CD14-positive monocyte (primary cell): Measurements from ENCODE around the gene C20orf144. TPM values are rescaled to one million over a fixed set of nuclear protein-coding genes. Genes with fewer than 3 reads are reported as not detected.
A peak's percentile ranks its signal among the peaks of the same experiment; 100 is the strongest.

ENCODE experiments used
- DNase-seq, 3 donors: peaks; one replicate each; pipeline ENCODE4 v3.0.0-alpha.2; 2011 to 2022
- H2AFZ ChIP-seq: 2 replicates; pipeline ENCODE4 v1.6.0; 2012; ENCODE audit warnings: mild to moderate bottlenecking, low read depth, low read length, inconsistent platforms; ENCODE audit not compliant: insufficient read depth, poor library complexity, severe bottlenecking
- H3K27ac ChIP-seq, 2 donors: 1 replicate in 1 of 2; 2 replicates in 1 of 2; pipeline ENCODE4 v1.5.1; 2012 to 2013; ENCODE audit warnings: low read length in 2 of 2, control low read depth in 1 of 2, inconsistent platforms in 1 of 2, low read depth in 1 of 2, mild to moderate bottlenecking in 1 of 2
- H3K27me3 ChIP-seq, 2 donors: one replicate each; pipeline versions ENCODE4 v1.6.0 to v1.6.1; 2011 to 2013; ENCODE audit warnings: low read length in 2 of 2; ENCODE audit not compliant: control insufficient read depth in 2 of 2, insufficient read depth in 2 of 2
- H3K36me3 ChIP-seq, 2 donors: replicated peaks in 1 of 2; 1 replicate in 1 of 2; 2 replicates in 1 of 2; pipeline versions ENCODE4 v1.5.1 to v1.6.1; 2012 to 2013; ENCODE audit warnings: low read length in 2 of 2, control low read depth in 1 of 2, inconsistent platforms in 1 of 2, mild to moderate bottlenecking in 1 of 2; ENCODE audit not compliant: insufficient read depth in 2 of 2, control insufficient read depth in 1 of 2
- H3K4me1 ChIP-seq, 2 donors: 1 replicate in 1 of 2; 2 replicates in 1 of 2; pipeline versions ENCODE4 v1.5.1 to v1.6.1; 2012 to 2013; ENCODE audit warnings: low read length in 2 of 2, control low read depth in 1 of 2, inconsistent platforms in 1 of 2, mild to moderate bottlenecking in 1 of 2, moderate library complexity in 1 of 2; ENCODE audit not compliant: insufficient read depth in 2 of 2, control insufficient read depth in 1 of 2
- H3K4me2 ChIP-seq: replicated peaks from 2 replicates; pipeline ENCODE3; 2012; ENCODE audit warnings: low read length, moderate library complexity, mild to moderate bottlenecking; ENCODE audit not compliant: poor library complexity, severe bottlenecking; ENCODE audit errors: extremely low read depth
- H3K4me3 ChIP-seq, 3 experiments: fragments of 200-600 bp in 1 of 3; sonication (generic) in 1 of 3; replicated peaks in 1 of 3; 1 replicate in 2 of 3; 2 replicates in 1 of 3; pipeline ENCODE4 v1.5.1; 2011 to 2013; ENCODE audit warnings: low read length in 3 of 3, mild to moderate bottlenecking in 3 of 3, control low read depth in 2 of 3, low read depth in 2 of 3, inconsistent platforms in 1 of 3, moderate library complexity in 1 of 3
- H3K79me2 ChIP-seq: 2 replicates; pipeline ENCODE4 v1.6.0; 2012; ENCODE audit warnings: mild to moderate bottlenecking, control low read depth, inconsistent platforms, low read length, moderate library complexity; ENCODE audit not compliant: insufficient read depth
- H3K9ac ChIP-seq: 2 replicates; pipeline ENCODE4 v1.6.0; 2017; ENCODE audit warnings: low read length, mild to moderate bottlenecking; ENCODE audit not compliant: insufficient read depth, poor library complexity, severe bottlenecking
- H3K9me3 ChIP-seq, 2 donors: replicated peaks in 1 of 2; 1 replicate in 1 of 2; 2 replicates in 1 of 2; pipeline versions ENCODE4 v1.5.1 to v1.6.1; 2012 to 2013; ENCODE audit warnings: low read length in 2 of 2, control low read depth in 1 of 2; ENCODE audit not compliant: control insufficient read depth in 1 of 2, insufficient read depth in 1 of 2
- H4K20me1 ChIP-seq: 2 replicates; pipeline ENCODE4 v1.6.0; 2012; ENCODE audit warnings: mild to moderate bottlenecking, low read length, control low read depth, moderate library complexity; ENCODE audit not compliant: insufficient read depth
- H3K27ac Mint-ChIP-seq, 7 donors: one replicate each; pipeline ENCODE4 v1.8.0; 2020; ENCODE audit warnings: mild to moderate bottlenecking in 7 of 7, mixed read lengths in 7 of 7, moderate library complexity in 6 of 7, inconsistent platforms in 2 of 7
- H3K27me3 Mint-ChIP-seq, 3 donors: one replicate each; pipeline ENCODE4 v1.8.0; 2021 to 2022; ENCODE audit warnings: low read depth in 3 of 3, mild to moderate bottlenecking in 3 of 3, mixed read lengths in 3 of 3, moderate library complexity in 3 of 3, inconsistent platforms in 1 of 3
- H3K36me3 Mint-ChIP-seq, 2 donors: one replicate each; pipeline ENCODE4 v1.8.0; 2020; ENCODE audit warnings: mixed read lengths in 2 of 2, inconsistent platforms in 1 of 2, mild to moderate bottlenecking in 1 of 2
- H3K4me1 Mint-ChIP-seq: one replicate; pipeline ENCODE4 v1.8.0; 2020; ENCODE audit warnings: mild to moderate bottlenecking, mixed read lengths
- H3K4me3 Mint-ChIP-seq, 2 donors: one replicate each; pipeline ENCODE4 v1.8.0; 2020; ENCODE audit warnings: mild to moderate bottlenecking in 2 of 2, mixed read lengths in 2 of 2, moderate library complexity in 1 of 2
- H3K9me3 Mint-ChIP-seq, 7 donors: one replicate each; pipeline ENCODE4 v1.8.0; 2020 to 2022; ENCODE audit warnings: mixed read lengths in 7 of 7, mild to moderate bottlenecking in 6 of 7, moderate library complexity in 6 of 7, inconsistent platforms in 2 of 7
- CTCF ChIP-seq: fragments of 200-600 bp; IDR thresholded peaks from one replicate; pipeline ENCODE4 v1.8.0; 2022; ENCODE audit warnings: antibody characterized with exemption, mild to moderate bottlenecking
- WGBS: methylation state at CpG from one replicate; pipeline ENCODE4 v1.1.5; 2013; ENCODE audit warnings: missing lambda C conversion rate; ENCODE audit not compliant: insufficient coverage; 5-methylcytosine and 5-hydroxymethylcytosine counted together
- intact Hi-C, 2 donors: fragments of 100-400 bp; cut with micrococcal nuclease; formaldehyde crosslinking; loops; one replicate each; pipeline versions ENCODE4 v1.15.0 to v1.15.1; 2023
- polyA plus RNA-seq, 3 donors: library from polyadenylated mRNA; depleted of rRNA in 1 of 3; unstranded in 2 of 3; stranded (reverse) in 1 of 3; fragments of 300-500 nt in 2 of 3; fragments of >200 nt in 1 of 3; fragmentation: Illumina TruSeq in 2 of 3; gene quantifications; 1 replicate in 2 of 3; 2 replicates in 1 of 3; pipeline ENCODE4 v1.2.3, GENCODE V29; 2012 to 2021

C20orf144 gene
- polyA plus RNA-seq, 3 donors, result 0.13 TPM; not detected in 2

GRCh38 chr20:33681288-33681687 lies 19.2 kb downstream of the C20orf144 start:
- H3K27me3 ChIP-seq, result no peaks in the 10 kb centered on the region
- H3K79me2 ChIP-seq, result peaks cover 50% of the 10 kb centered on the region
- intact Hi-C loops, result loop anchor here in 1 of 2 donors (10.0 kb wide), 1 partner anchor 54 kb away; the partner anchor contains the start of gene ZNF341
- WGBS, result 93% methylated on average over 5 of the region's 5 CpGs
- no peak for DNase-seq
- no peak overlapping the region for H2AFZ ChIP-seq
- H3K27ac Mint-ChIP-seq, result peak overlapping the region in 3 of 7 donors; percentile 35 to 56 (median 51)
- H3K4me2 ChIP-seq, result no peak overlapping the region
- no peak for TF ChIP-seq CTCF
- no peak overlapping the region for H3K4me3 Mint-ChIP-seq
- H3K36me3 Mint-ChIP-seq, result peaks cover 6 to 20% of the 10 kb centered on the region in 2 donors
- H3K4me1 Mint-ChIP-seq, result peaks cover 17% of the 10 kb centered on the region
- no peaks in the 10 kb centered on the region for H4K20me1 ChIP-seq
- H3K27me3 Mint-ChIP-seq, result peaks cover 0 to 2% (median 0%) of the 10 kb centered on the region in 3 donors
- no peak overlapping the region for H3K27ac ChIP-seq
- H3K36me3 ChIP-seq, result no peaks in the 10 kb centered on the region
- H3K9me3 ChIP-seq, result no peaks in the 10 kb centered on the region
- H3K4me1 ChIP-seq, result peaks cover 12 to 19% of the 10 kb centered on the region in 2 donors
- H3K9ac ChIP-seq, result no peak overlapping the region
- no peak overlapping the region for H3K4me3 ChIP-seq
- no peaks in the 10 kb centered on the region for H3K9me3 Mint-ChIP-seq

- H3K27me3 ChIP-seq, result no peaks in the 10 kb centered on the region
- H3K9me3 ChIP-seq, result no peaks in the 10 kb centered on the region
- H3K4me1 Mint-ChIP-seq, result peaks cover 20% of the 10 kb centered on the region
- H3K4me1 ChIP-seq, result peaks cover 16 to 24% of the 10 kb centered on the region in 2 donors
- 93% methylated on average over 8 of the region's 9 CpGs for WGBS
- no peak for TF ChIP-seq CTCF
- H3K36me3 Mint-ChIP-seq, result peaks cover 6 to 16% of the 10 kb centered on the region in 2 donors
- no peak for DNase-seq
- H3K27me3 Mint-ChIP-seq, result peaks cover 0 to 2% (median 0%) of the 10 kb centered on the region in 3 donors
- peak overlapping the region in 5 of 7 donors; percentile 33 to 73 (median 51) for H3K27ac Mint-ChIP-seq
- H2AFZ ChIP-seq, result no peak overlapping the region
- no peak overlapping the region for H3K4me3 Mint-ChIP-seq
- H3K79me2 ChIP-seq, result peaks cover 50% of the 10 kb centered on the region
- intact Hi-C loops, result loop anchor here in 1 of 2 donors (10.0 kb wide), 1 partner anchor 53 kb away; the partner anchor contains the start of gene ZNF341
- no peak overlapping the region for H3K4me3 ChIP-seq
- no peak overlapping the region for H3K9ac ChIP-seq
- H3K27ac ChIP-seq, result no peak overlapping the region
- no peaks in the 10 kb centered on the region for H4K20me1 ChIP-seq
- H3K36me3 ChIP-seq, result no peaks in the 10 kb centered on the region
- H3K9me3 Mint-ChIP-seq, result no peaks in the 10 kb centered on the region
- no peak overlapping the region for H3K4me2 ChIP-seq
Observed at GRCh38 chr20:33681728-33682353, 19.7 kb downstream of the C20orf144 start.
